IPS-18a (cell line): ENCODE measurements around the gene ANKRD40.

Source experiments
- H3K27ac ChIP-seq: one replicate; pipeline ENCODE4 v1.5.1; 2013; ENCODE audit warnings: low read length
- H3K27me3 ChIP-seq: one replicate; pipeline ENCODE4 v1.6.1; 2013; ENCODE audit warnings: mild to moderate bottlenecking, low read length; ENCODE audit not compliant: control insufficient read depth, insufficient read depth
- H3K36me3 ChIP-seq: one replicate; pipeline ENCODE4 v1.6.1; 2013; ENCODE audit warnings: low read depth, low read length; ENCODE audit not compliant: control insufficient read depth
- H3K4me1 ChIP-seq: one replicate; pipeline ENCODE4 v1.6.1; 2013; ENCODE audit warnings: low read depth, low read length; ENCODE audit not compliant: control insufficient read depth
- H3K4me3 ChIP-seq: one replicate; pipeline ENCODE4 v1.5.1; 2013; ENCODE audit warnings: low read length
- H3K9ac ChIP-seq: one replicate; pipeline ENCODE4 v1.6.1; 2013; ENCODE audit warnings: mild to moderate bottlenecking, low read length, moderate library complexity
- H3K9me3 ChIP-seq: one replicate; pipeline ENCODE4 v1.6.1; 2013; ENCODE audit warnings: low read depth, low read length; ENCODE audit not compliant: control insufficient read depth

Gene ANKRD40

DNA sequence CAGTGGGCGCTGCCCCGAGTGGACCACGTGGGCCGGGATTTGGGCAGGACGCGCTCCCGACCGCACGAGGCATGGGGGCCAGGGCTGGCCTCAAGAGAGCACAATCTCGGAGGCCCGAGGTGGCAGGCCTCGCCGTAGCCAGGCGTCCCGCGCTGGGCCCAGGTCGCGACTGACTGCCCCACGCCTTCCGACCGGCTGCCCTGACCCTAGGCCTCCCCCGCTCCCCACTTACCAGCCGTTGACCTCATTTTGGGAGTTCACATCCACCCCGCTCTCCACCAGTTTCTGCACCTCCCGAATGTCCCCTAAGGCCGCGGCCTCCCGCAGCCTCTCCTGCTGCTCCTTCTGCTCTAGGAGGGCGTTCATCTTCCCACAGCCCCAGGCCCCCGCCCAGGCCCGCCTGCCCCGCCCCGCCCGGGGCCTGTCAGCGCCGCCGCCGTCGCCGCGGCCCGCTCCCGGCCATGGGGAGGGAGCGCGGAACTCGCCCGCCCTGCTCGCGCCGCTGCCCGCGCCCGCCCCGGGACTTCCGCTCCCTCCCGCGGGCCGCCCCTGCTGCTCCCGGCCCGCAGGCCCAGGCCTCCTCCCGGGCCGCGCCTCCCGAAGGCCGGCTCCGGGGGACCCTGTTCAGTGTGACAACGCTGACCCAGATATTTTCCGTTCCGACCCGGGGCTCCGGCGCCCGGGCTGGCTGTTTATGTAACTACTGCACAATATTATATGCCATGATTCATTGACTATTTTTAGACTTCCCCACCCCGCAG, at the start of gene ANKRD40:
ANKRD40 (minus strand) TSS at position 626 of the 761 bp plus-strand sequence; CDS start at position 366, 260 bp downstream.
- H3K36me3 ChIP-seq = peaks cover 3% of the 10 kb centered on the region
- H3K4me1 ChIP-seq = peaks cover 8% of the 10 kb centered on the region
- no peaks in the 10 kb centered on the region for H3K27me3 ChIP-seq
- peak within 1 kb of the TSS; percentile 92 for H3K4me3 ChIP-seq
- no peaks in the 10 kb centered on the region for H3K9me3 ChIP-seq
- peak within 1 kb of the TSS; percentile 87 for H3K27ac ChIP-seq
- H3K9ac ChIP-seq = peak within 1 kb of the TSS; percentile 73

DNA sequence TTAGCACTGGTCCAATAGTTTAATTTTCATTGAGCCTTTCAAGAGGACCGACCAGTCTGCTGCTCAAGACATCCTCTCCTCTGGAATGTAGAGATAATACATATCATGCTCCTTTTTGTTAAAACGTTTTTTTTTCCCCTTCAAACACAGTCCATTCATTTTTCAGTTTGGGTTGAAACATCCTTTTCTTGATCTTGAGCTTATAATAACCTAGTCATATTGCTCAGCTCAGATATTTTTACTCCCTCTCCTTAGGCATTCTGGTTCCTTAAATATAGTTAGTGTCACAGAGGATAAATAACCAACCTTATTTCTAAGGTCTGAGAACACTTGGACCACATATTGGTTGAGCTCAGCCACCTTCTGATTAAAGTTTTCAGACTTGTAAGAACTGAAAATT, 46.8 kb upstream of the ANKRD40 start:
- Histone ChIP-seq H3K4me1 (no peaks in the 10 kb centered on the region), H3K36me3 (peaks cover 55% of the 10 kb centered on the region), H3K9me3 (no peaks in the 10 kb centered on the region), H3K9ac (no peak overlapping the region), H3K27me3 (no peaks in the 10 kb centered on the region), H3K27ac (no peak overlapping the region), H3K4me3 (no peak overlapping the region)

GRCh38 chr17:50749245-50749644, 41.5 kb upstream of the ANKRD40 start:
- Histone ChIP-seq H3K4me3 (no peak overlapping the region), H3K36me3 (peaks cover 99% of the 10 kb centered on the region), H3K4me1 (no peaks in the 10 kb centered on the region), H3K9ac (no peak overlapping the region), H3K27ac (no peak overlapping the region), H3K27me3 (no peaks in the 10 kb centered on the region), H3K9me3 (no peaks in the 10 kb centered on the region)

- H3K4me3 ChIP-seq = no peak overlapping the region
- H3K4me1 ChIP-seq = no peaks in the 10 kb centered on the region
- H3K27me3 ChIP-seq = no peaks in the 10 kb centered on the region
- no peak overlapping the region for H3K27ac ChIP-seq
- peaks cover 97% of the 10 kb centered on the region for H3K36me3 ChIP-seq
- no peaks in the 10 kb centered on the region for H3K9me3 ChIP-seq
- H3K9ac ChIP-seq = no peak overlapping the region
Measured at GRCh38 chr17:50745631-50746030, 37.9 kb upstream of the ANKRD40 start.

DNA sequence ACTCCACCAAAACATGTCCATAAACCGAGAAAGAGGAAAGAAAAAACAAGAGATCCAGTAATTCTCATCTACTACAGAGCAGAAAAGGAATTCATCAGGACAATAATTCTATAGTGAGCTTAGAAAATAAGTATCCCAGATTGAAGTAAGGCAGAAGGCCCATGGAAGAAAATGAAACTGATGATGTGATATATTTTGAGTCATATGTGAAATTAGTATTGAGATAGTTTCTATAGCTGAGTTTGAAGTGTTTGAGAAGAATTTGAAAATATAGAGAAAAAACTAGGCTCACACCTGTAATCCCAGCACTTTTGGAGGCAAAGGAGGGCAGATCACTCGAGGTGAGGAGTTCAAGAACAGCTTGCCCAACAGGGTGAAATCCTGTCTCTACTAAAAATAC, 31.4 kb upstream of the ANKRD40 start:
- no peaks in the 10 kb centered on the region for H3K9me3 ChIP-seq
- peaks cover 66% of the 10 kb centered on the region for H3K36me3 ChIP-seq
- H3K4me3 ChIP-seq = no peak overlapping the region
- no peak overlapping the region for H3K9ac ChIP-seq
- no peaks in the 10 kb centered on the region for H3K4me1 ChIP-seq
- no peak overlapping the region for H3K27ac ChIP-seq
- no peaks in the 10 kb centered on the region for H3K27me3 ChIP-seq

DNA sequence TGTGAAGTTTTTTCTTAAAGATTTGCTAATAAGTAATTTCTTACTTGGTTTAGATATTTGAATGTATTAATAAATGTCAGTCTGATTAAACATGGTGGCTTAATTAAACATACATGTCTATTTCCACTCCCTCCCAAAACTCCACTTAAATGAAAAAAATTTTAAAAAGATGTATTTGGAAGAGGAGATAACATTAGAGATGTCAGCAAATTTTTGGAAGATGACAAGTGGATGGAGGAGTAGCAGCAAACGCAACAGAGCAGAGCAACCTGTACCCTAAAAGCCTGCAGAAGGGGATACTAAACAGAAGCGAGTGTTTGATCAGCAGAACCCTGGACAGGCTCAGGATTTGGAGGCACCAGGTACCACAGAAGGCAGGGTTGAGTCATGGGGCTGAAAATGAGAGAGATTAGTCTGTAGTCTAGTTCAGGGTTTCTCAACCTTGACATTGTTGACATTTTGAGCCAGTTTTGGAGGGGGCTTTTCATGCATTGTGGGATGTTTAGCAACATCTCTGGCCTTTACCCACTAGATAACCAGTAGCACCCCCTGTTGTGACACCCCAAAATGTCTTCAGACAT, 29.5 kb upstream of the ANKRD40 start:
- Histone ChIP-seq H3K4me3 (no peak overlapping the region), H3K27me3 (no peaks in the 10 kb centered on the region), H3K9ac (no peak overlapping the region), H3K36me3 (peaks cover 50% of the 10 kb centered on the region), H3K9me3 (no peaks in the 10 kb centered on the region), H3K4me1 (no peaks in the 10 kb centered on the region), H3K27ac (no peak overlapping the region)

DNA sequence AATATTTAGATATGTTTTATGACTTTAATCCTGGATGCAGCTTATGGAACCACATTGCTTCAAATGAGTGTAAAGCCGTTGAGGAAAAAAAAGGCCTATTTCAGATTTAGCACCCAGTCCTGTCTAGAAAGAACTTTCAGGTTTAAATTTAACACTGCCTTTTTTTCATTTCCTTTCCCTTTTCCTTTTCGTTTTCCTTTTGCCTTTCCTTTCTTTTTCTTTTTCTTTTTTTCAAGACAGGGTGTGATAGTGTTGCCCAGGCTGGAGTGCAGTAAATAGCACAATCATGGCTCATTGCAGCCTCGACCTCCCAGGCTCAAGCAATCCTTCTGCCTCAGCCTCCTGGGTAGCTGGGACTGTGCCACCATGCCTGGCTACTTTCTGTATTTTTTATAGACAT, 27.6 kb upstream of the ANKRD40 start:
- Histone ChIP-seq H3K4me3 (no peak overlapping the region), H3K36me3 (peaks cover 33% of the 10 kb centered on the region), H3K9me3 (no peaks in the 10 kb centered on the region), H3K27me3 (no peaks in the 10 kb centered on the region), H3K9ac (no peak overlapping the region), H3K4me1 (no peaks in the 10 kb centered on the region), H3K27ac (no peak overlapping the region)

DNA sequence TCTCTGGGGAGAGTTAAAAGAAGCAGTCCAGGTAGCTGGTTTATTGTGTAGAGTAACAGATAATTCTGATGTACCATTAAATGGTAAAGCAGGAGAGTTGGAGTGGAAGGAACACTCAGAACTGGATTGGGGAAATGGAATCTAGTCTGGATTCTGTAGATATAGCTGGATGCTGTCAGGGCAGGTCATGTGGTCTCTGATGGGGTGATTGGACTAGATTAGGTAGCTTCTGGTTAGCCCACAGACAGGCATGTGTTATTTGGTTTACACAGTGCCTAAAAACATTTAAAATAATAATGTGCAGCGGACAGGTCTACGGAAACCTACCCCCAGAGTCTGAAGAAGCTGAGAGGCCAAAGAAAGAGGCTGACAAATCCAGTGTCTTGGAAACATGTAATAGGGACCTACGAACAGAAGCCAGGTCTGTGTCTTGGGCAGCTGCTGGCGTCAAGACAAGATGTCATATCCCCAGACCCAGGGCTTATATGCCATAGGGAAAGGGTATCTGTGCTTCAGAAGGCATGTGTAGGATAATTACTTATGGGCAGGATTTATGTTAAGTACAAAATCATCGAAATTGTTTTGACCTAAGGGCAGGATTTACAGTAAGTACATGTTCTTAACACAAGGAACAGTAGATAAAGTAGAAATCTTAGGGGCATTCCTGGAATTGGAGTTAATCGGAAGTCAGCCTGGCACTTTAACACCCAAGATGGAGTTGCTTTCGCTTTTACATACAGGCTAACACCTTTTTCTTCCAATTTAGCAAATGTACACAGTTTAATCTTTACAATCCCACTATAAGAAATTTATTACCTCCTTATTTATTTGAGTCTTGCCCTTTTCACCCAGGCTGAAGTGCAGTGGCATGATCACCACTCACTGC, 24.1 kb upstream of the ANKRD40 start:
- Histone ChIP-seq H3K9me3 (no peaks in the 10 kb centered on the region), H3K27me3 (no peaks in the 10 kb centered on the region), H3K27ac (no peak overlapping the region), H3K4me3 (no peak overlapping the region), H3K4me1 (no peaks in the 10 kb centered on the region), H3K9ac (no peak overlapping the region), H3K36me3 (peaks cover 2% of the 10 kb centered on the region)

GRCh38 chr17:50728881-50729765, 21.4 kb upstream of the ANKRD40 start:
- Histone ChIP-seq H3K27ac (no peak overlapping the region), H3K9me3 (no peaks in the 10 kb centered on the region), H3K27me3 (no peaks in the 10 kb centered on the region), H3K9ac (no peak overlapping the region), H3K36me3 (peaks cover 2% of the 10 kb centered on the region), H3K4me3 (no peak overlapping the region), H3K4me1 (no peaks in the 10 kb centered on the region)

DNA sequence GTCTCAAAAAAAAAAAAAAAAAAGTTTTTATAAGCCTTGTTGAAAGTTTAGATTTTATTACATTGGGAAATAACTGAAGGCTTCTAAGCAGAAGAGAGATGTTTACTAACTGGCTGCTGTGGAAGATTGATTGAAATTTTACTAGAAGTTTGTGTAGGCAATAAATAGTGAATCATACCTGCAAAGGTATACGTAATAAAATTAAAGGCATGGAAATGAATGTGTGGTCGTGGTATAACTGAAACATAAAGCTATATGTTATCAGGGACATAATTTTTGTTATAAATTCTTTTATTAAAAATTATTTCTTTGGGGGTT, 20.4 kb upstream of the ANKRD40 start:
- Histone ChIP-seq H3K9me3 (no peaks in the 10 kb centered on the region), H3K27ac (no peak overlapping the region), H3K4me1 (no peaks in the 10 kb centered on the region), H3K9ac (no peak overlapping the region), H3K27me3 (no peaks in the 10 kb centered on the region), H3K36me3 (peaks cover 2% of the 10 kb centered on the region), H3K4me3 (no peak overlapping the region)
